Hematopoietic multipotent progenitor cell treated with erythropoietin and hydrocortisone succinate and interleukin-3 and kit ligand, for 6 days (in vitro differentiated cells): ENCODE data around the gene WWP2.
"Not testable (repeated sequence)": the region's sequence is repeated elsewhere in the genome, so short reads cannot be mapped to it uniquely, and the experiment has no call there.

Experiments used
- DNase-seq: peaks from one replicate; pipeline ENCODE4 v3.0.0-alpha.2; 2015

The WWP2 gene

GRCh38 chr16:69761983-69762813 lies at the start of gene WWP2:
Gene WWP2, plus strand, starts transcription at chr16:69762332. Its CDS starts 24,679 bp downstream, at chr16:69787011.
- peak; percentile 87 for DNase-seq

- DNase-seq = no peak
Observed at GRCh38 chr16:69712914-69713581, 49.1 kb upstream of the WWP2 start.

- DNase-seq = no peak
Observed at GRCh38 chr16:69717066-69717465, 45.1 kb upstream of the WWP2 start.

- no peak for DNase-seq
Observed at GRCh38 chr16:69718111-69718764, 43.9 kb upstream of the WWP2 start.

GRCh38 chr16:69720822-69721430 lies 41.2 kb upstream of the WWP2 start:
- no peak for DNase-seq

GRCh38 chr16:69721441-69721957 lies 40.6 kb upstream of the WWP2 start:
- DNase-seq = no peak

GRCh38 chr16:69724414-69724873 lies 37.7 kb upstream of the WWP2 start:
- no peak for DNase-seq

GRCh38 chr16:69724981-69725479 lies 37.1 kb upstream of the WWP2 start:
- no peak for DNase-seq

GRCh38 chr16:69725480-69726312 lies 36.4 kb upstream of the WWP2 start:
- no peak for DNase-seq

- DNase-seq = peak; percentile 97
Observed at GRCh38 chr16:69726313-69727060, 35.6 kb upstream of the WWP2 start, which contains the start of gene NQO1. Gene NQO1, minus strand, starts transcription at chr16:69726560. Its CDS starts 121 bp downstream, at chr16:69726439.

- DNase-seq = peak; percentile 45
Observed at GRCh38 chr16:69727916-69728270, 34.2 kb upstream of the WWP2 start.

GRCh38 chr16:69729030-69729429 lies 33.1 kb upstream of the WWP2 start:
- not testable (repeated sequence) for DNase-seq

- not testable (repeated sequence) for DNase-seq
Observed at GRCh38 chr16:69731280-69731679, 30.9 kb upstream of the WWP2 start.

- no peak for DNase-seq
Observed at GRCh38 chr16:69732101-69732500, 30.0 kb upstream of the WWP2 start.

GRCh38 chr16:69741519-69741918 lies 20.6 kb upstream of the WWP2 start:
- DNase-seq = no peak

- no peak for DNase-seq
Observed at GRCh38 chr16:69741951-69742904, 19.9 kb upstream of the WWP2 start.

GRCh38 chr16:69744363-69745231 lies 17.5 kb upstream of the WWP2 start:
- DNase-seq = no peak

GRCh38 chr16:69745232-69745612 lies 16.9 kb upstream of the WWP2 start:
- no peak for DNase-seq

- DNase-seq = no peak
Observed at GRCh38 chr16:69745959-69746358, 16.2 kb upstream of the WWP2 start.
